Hematopoietic multipotent progenitor cell treated with erythropoietin and hydrocortisone succinate and interleukin-3 and kit ligand, for 15 days (in vitro differentiated cells): ENCODE data around the gene TOM1L2.
A peak's percentile ranks its signal among the peaks of the same experiment; 100 is the strongest.
"Not testable (repeated sequence)": the region's sequence is repeated elsewhere in the genome, so short reads cannot be mapped to it uniquely, and the experiment has no call there.

Experiments used
- DNase-seq: peaks from one replicate; pipeline ENCODE4 v3.0.0-alpha.2; 2015; ENCODE audit warnings: low spot score

Gene TOM1L2

DNA sequence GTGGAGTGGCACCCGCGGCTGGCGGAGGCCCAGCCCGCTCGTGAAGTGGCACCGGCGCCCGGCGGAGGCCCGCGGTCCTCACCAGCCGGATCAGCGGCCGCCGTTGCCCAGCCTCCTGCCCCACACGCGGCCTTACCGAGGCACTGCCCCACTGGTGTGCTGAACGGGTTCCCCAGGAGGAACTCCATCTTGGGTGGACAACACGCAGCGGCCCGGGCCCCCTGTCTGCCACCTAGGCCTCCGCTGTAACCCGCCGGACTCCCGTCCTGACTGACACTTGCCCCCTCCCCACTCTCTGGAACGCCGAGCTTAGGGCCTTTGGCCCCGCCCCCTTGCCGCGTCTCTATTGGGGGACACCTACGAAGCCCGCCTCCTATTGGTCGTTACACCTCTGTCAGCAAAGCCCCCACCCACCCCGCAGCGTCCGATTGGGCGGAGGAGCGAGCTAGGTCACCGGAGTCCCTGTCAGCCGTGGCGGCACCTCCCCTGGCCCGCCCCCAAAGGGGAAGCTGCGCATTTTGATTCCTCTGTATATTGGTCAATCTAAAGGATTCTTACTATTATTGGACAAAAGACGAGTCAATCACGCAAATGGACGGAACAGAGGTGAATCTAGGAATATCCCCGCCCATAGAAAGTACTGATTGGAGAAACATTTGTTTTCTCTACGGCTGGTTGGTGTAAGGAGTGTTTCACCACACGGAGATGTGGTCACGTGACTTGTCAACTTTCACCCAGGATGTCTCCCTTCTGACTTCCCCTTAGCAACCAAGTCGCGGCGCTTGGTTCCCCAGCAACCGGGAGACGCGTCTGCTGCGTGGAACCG, at the start of gene TOM1L2, which contains the start of gene DRC3:
TSS of gene TOM1L2 (minus strand) at position 275 of the 826 bp plus-strand sequence. CDS start at position 188, 87 bp downstream.
TSS of gene DRC3 (plus strand) at position 737 of the 826 bp plus-strand sequence. CDS start 4,737 bp downstream, outside the sequence.
- DNase-seq = peak; percentile 100

DNA sequence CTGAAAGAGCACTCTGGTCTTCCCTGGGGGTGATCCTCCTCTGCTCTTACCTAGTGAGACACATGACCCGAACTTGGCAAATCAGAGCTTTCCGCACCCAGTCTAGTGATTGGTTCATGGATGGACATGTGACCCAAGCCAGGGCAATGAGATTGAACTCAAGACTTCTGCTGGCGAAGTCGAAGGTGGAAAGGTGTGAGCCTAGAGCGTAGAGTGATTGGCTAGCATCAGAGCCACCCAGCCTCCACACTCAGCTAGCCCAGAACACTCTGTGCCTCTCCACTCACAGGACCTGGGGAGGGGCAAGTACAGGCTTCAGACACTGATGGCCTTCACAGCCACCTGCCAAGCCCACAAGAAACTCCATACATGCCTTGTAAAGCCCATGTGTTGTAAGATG, 49.2 kb upstream of the TOM1L2 start:
- no peak for DNase-seq

DNA sequence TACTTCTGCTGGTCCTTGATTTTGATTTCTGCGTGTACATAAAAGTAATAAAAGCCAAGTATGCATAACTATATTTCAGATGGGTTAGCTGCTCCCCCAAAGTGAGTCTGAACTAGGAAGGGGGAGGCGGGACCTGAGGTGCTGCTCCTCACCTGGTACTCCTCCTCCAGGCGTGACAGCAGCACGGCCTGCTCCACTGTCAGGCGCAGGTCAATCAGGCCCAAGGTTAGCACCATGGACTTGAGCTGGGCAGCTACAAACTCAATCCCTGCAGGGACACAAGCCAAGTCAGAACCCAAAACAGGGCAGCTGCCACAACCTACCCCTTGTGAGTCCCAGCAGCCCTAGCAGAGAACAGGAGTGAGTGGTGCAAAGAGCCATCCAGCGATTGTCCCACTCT, 48.8 kb upstream of the TOM1L2 start:
- DNase-seq = no peak

DNA sequence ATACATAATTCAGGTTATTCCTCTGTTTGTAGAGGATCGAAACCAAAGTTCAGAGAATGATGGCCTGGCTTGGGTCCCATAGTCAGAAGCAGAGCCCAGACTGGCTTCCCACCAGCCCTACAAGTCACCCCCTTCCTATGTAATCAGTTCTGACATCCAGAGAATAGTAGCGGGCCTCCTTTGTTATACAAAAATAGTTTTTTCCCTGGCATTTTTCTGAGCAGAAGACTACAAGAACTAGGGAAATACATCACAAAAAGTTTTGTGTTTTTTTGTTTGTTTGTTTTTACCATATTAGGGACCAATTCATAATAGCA, 47.6 kb upstream of the TOM1L2 start:
- DNase-seq = no peak

DNA sequence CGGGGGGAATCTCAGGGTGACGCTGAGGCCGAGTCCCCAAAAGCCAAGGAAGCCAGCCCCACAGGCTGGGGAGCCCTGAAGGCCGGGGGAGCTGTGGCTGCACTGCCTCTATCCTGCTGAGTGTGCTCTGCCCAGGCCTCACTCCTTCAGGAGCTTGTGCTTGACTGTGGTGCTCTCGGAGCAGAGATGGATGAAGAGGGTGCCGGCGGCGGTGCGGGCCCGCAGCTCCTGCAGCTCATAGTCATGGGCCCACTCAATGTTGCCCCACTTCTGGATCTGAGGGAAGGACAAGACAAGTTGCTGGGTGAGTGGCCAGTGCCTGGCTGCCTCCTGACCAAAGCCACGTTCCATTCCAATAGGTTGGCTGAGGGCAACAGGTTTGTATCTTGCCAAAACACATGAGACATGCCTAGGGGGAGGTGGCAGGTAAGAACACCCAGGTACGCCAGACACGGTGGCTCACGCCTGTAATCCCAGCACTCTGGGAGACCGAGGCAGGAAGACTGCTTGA, 46.3 kb upstream of the TOM1L2 start:
- DNase-seq = no peak

DNA sequence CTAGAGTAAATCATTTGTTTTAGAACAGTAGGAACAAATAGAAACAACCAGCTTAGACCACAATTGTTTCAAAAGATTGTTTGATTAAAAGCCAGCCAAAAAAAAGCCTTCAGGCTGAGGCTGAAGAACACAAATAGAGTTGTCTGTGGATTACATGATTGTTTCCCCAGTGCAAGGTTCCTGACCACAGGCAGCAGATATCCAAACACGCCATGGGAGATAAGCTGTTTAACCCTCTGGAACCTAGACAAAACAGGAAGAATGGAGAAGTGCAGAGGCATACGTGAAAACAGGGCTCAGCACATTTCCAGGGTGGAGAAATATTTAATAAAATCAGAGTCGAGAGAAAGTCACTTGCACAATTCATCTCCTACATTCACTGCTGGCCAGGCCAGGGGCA, 45.8 kb upstream of the TOM1L2 start:
- no peak for DNase-seq

DNA sequence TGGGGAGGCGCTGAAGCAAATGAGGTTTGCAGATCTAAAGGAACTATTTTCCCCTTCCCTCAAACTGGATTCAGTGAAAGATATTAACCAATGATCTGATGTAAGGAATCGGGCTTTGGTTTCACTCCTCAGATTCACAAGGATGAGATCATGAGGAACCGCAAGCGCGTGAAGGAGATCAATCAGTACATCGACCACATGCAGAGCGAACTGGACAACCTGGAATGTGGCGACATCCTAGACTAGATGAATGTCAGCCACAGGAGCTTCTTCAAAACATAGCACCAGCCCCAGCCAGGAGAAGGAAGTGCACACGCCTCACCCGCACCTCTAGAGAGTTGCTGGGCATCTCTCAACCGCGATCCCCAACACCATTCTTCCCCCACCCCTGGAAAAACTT, 44.2 kb upstream of the TOM1L2 start:
- DNase-seq = no peak

DNA sequence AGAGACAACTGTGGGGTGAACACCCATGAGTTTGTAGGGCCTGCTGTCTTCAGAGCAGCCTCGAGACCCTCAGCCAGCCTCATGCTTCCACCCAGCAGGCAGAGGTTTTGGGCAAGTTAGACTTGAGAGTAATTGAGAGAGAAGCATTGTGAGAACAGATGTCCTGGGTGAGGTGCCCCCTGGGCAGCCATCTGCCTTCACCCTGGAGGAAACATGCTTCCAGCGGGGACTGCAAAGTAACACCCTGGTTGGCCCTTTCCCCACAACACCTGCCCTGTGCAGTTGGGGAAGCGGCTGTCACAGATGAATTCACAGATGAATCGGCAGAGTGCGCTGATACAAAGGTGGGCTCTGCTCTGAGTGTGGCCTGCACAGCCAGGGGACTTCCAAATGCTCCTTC, 43.4 kb upstream of the TOM1L2 start:
- no peak for DNase-seq

DNA sequence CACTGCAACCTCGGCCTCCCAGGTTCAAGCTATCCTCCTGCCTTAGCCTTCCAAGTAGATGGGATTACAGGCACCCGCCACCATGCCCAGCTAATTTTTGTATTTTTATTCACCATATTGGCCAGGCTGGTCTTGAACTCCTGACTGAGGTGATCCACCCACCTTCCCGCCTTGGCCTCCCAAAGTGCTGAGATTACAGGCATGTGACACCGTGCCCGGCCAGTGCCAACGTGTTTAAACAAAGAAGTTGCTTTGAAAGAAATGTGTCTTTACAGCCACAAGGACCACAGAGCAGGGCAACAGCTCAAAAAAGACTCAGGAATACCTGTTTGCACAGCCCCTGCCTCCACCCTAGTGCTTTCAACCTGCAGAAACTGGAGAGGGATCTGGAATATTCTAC, 41.8 kb upstream of the TOM1L2 start:
- DNase-seq = no peak

DNA sequence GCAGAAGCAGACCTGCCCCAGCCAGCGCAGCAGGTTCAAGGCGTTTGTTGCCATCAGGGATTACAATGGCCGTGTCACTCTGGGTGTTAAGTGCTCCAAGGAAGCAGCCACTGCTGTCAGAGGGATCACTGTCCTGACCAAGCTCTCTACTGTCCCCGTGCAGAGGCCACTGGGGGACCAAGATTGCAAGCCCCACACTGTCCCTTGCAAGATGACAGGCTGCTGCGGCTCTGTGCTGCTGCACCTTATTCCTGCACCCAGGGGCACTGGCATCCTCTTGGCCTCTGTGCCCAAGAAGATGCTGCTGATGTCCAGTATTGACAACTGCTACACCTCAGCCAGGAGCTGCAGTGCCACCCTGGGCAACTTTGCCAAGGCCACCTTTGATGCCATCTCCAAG, 39.1 kb upstream of the TOM1L2 start:
- no peak for DNase-seq

DNA sequence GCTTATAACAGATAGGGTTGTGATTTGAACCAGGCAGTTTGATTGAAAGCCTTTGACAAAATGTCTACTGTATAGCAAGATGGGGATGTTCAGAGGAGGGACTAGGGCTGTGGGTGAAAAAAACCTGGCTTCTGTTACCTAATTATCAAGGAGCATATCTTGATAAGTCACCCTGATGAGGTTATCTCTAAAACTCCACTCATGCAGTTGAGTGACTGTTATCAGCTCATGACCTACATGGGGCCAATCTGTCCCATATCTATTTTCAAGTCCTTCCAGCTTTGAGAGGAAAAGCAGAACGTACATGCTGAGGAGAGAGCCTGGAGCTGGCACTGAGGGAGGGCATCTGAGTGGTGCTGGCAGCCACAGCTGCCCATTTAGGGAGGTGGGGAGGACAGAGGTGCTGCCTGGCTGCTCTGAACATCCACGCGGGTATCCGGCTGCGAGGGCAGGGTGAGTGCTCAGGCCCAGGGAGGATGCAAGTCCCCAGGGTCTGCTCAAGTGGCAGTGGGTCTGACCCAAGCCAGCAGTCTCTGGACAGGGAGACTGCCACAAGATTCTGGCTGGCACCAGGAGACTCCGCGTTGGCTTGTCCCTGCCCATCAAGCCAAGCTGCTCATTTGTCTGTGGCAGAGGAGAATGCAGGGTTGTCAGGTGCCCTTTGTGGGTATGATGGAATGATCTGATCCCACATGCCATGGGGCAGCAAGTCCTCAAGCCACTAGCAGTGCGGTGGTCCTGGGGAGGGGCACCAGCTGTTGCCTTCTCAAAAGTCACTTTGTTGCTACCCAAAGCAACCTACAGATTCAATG, 37.6 kb upstream of the TOM1L2 start:
- no peak for DNase-seq

DNA sequence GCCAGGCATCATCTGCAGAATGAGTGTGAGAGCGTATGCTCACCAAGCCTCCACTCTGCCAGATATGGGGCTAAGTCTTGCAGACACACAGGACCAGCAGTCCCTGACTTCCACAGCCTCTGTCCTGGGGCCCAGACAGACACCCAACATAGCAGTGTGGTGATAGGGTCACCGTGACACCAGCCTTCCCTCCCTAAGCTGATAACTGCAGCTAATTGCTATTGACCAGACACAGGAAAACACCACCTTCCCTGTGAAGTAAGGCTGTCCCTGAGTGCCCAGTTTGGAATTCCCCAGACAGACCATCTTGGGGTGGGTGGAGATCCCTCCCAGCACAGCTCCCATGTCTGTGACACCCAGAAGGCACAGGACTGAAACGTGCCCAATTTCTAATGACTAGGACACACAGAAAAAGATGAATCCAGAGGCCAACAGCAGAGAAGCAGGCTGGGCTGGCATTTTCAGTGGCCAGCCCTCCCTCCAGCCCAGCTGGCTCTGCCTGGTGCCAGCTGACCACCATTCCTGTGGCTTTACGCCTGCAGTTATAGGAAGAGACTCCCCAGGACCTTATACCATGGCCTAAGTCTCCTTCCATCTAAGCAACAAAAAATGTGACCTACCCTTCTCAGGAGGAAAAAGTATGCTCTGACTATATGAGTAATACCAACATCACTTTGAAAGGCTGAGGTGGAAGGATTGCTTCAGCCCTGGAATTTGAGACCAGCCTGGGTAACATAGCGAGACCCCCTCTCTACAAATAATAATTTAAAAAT, 36.5 kb upstream of the TOM1L2 start:
- no peak for DNase-seq

DNA sequence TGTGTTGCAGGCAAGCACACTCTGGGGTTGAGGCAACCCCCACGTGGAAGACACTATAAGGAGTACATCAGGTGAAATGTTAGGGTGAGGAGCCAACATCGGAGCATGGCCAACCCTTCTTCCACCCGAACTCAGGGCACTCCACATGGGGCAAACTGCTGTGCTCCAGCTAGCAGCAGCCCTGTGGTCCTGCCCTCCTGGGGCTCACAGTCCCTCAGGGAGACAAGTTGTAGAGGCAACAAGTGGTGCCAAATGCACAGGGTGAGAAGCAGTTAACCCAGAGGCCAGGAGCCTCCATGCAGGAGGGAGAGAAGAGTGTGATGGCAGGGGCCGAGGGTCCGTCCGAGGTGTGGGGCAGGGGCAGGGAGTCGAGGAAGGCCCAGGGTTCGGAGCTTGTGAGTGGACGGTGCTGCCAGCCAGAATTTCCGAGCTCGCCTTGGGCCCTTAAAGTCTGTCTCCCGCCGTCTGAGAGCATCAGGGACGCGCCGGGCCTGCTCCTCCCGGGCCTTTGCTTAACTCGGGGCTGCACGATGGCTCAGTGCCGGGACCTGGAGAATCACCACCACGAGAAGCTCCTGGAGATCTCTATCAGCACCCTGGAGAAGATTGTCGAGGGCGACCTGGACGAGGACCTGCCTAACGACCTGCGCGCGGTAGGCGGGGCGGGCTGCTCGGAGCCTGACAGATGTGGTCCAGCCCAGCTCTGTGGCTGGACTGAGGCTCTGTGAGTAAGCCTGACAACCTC, 34.5 kb upstream of the TOM1L2 start:
- no peak for DNase-seq

DNA sequence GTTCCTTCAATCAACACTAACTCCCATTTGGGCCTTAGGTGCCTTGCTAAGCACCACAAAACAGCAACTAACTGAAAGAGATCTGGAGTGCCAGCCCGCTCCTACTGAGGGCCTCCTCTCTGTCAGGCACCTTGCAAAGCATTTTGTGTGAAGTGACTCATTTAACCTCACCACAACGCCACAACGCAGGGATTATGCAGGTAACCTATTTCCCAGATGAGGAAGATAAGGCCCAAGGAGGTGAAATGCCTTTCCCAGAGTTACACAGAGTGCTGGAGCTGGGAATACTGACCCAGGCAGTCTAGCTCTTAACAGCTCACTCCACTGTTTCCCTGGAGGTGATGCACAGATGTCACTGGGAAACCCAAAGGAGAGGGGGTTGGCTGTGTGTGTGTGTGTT, 33.3 kb upstream of the TOM1L2 start:
- DNase-seq = no peak

DNA sequence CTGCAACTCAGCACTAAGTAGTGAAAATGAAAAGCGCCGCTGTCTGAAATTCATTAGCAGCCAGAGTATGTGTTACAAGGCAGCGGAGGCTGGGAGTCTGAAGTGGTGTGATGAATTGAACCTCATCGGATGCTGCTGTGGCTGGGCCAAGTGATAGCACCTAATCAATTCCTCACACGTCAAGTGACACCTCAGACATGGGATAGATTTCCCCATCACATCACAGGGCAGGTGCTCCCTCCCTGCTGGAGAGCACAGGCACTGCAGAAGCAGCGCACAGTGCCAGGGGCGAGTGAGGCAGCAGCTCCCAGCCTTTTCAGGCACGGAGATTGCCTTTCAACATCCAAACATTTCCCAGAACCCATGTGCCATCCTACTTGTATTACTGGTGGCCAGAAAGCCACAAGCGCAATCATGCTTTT, 32.7 kb upstream of the TOM1L2 start:
- no peak for DNase-seq

DNA sequence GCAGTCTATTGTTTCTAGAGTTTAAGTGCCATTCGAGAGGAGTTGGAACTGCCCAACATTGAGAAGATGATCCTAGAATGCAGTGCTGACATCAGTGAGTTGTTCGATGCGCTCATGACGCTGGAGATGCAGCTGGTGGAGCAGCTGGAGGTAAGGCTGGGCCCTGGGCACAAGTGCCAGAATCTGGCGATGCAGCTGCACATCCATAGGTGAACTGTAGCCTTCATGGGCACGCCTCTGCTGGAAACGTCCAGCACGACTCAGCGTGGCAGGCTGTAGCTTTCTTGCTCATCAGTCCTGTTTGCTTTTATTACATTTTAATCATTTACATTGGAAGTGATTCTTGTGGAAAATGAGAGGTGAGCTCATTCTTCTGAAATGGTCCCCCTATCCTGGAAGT, 32.1 kb upstream of the TOM1L2 start:
- DNase-seq = no peak

DNA sequence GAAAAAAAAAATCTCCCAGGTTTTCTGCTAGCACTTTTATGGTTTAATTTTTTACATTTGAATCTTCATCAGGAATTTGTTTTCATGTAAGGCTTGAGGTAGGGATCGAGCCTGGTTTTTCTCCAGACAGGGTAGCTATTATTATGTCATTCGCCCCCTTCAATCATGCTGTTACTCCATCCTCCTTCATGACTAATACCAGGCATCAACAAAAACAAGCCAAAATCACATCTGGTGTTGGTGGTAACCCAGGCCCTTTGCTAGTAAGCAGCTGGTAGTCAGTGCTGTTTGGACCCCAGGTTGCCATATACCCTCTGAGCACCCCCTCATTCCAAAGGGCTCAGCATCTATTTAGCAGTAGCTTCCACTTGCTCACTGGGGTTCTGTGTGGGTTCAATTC, 30.0 kb upstream of the TOM1L2 start:
- no peak for DNase-seq

DNA sequence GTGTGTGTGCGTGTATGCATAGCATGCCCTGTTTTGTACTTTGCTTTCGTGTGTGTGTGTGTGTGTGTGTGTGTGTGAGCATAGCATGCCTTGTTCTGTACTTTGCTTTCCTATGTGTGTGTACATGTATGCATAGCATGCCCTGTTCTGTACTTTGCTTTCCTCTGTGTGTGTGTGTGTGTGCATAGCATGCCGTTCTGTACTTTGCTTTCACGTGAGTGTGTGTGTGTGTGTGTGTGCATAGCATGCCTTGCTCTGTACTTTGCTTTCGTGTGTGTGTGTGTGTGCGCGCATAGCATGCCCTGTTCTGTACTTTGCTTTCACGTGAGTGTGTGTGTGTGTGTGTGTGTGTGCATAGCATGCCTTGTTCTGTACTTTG, 27.8 kb upstream of the TOM1L2 start:
- DNase-seq = no peak

DNA sequence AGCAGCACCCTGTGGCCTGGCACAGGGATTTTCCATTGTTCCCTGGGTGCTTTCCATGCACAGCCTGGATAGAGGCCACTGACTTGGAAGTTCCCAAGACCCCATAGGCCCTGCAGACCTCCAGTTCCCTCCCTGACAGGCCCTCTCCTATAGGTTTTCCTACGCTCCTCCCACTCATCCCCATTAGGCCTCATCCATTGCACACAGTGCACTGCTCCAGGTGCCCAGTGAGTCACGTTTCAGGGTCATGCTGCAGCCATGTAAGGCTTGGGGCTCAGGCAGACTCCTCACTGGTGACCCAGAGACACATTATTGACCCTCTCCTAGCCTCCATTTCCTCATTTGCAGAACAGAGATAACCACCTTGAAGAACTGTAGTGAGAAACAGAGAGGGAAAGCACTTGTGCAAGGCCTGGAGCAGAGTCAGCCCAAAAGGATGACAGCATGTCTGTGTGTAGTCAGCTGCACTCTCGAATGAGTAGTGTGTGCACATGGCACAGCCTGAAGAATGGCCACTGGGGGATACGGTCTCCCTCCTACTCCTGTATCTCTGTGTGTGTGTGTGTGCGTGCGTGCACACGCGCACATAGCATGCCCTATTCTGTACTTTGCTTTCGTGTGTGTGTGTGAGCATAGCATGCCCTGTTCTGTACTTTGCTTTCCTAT, 27.3 kb upstream of the TOM1L2 start:
- DNase-seq = no peak

DNA sequence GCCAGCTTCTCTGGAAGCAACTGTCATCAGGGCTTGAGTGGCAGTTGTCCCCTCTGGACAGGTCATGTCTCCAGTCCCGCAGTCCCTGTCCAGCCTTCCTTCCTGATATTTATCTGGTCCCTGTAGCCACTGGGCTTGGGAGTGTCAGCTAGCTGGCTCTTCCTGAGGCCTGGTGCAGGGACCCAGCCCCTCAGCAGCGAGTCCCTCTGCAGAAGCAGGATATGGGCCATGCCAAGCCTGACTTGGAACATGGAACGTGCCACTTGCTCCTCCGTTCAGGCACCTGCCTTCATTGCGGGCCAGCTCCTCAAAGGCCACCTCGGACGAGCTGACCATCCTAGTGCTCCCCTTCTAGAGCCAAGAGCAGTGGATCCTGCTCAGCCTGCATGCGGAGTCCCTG, 26.7 kb upstream of the TOM1L2 start:
- no peak for DNase-seq

DNA sequence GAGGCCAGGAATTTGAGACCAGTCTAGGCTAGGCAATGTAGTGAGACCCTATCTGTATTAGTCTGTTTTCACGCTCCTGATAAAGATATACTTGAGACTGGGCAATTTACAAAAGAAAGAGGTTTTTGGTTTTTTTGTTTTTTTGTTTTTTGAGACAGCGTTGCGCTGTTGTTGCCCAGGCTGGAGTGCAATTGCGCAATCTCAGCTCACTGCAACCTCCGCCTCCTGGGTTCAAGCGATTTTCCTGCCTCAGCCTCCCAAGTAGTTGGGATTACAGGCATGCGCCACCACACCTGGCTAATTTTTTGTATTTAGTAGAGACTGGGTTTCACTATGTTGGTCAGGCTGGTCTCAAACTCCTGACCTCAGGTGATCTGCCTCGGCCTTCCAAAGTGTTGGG, 23.7 kb upstream of the TOM1L2 start:
- not testable (repeated sequence) for DNase-seq
